AG04450 (cell line): ENCODE measurements around the gene ATL1. TPM values are rescaled to one million over a fixed set of nuclear protein-coding genes. Genes with fewer than 3 reads are reported as not detected.
A peak's percentile ranks its signal among the peaks of the same experiment; 100 is the strongest.

Experiments
- CTCF ChIA-PET: fragments of 300-600, 350-600 bp; formaldehyde crosslinking; extraction: SDS; loops from one replicate; lab custom pipeline; 2022; ENCODE audit warnings: antibody characterized with exemption, inconsistent platforms; lab: Charles Lee
- POLR2A ChIA-PET: fragments of 350-600 bp; formaldehyde crosslinking; extraction: SDS; loops from one replicate; lab custom pipeline; 2021; ENCODE audit warnings: antibody characterized with exemption, inconsistent platforms; lab: Yijun Ruan, JAX
- DNase-seq: peaks from one replicate; pipeline ENCODE4 v3.0.0-alpha.2; 2011; ENCODE audit warnings: low read depth, low spot score
- H3K27ac ChIP-seq: one replicate; pipeline ENCODE4 v1.5.1; 2012; ENCODE audit warnings: low read depth, low read length, control low read depth
- H3K27me3 ChIP-seq: one replicate; pipeline ENCODE4 v1.6.0; 2012; ENCODE audit warnings: low read length; ENCODE audit not compliant: control insufficient read depth, insufficient read depth
- H3K4me3 ChIP-seq: 2 replicates; pipeline ENCODE4 v1.5.1; 2011; ENCODE audit warnings: mild to moderate bottlenecking, low read depth, low read length, control low read depth
- H3K9me3 ChIP-seq: 2 replicates; pipeline ENCODE4 v1.5.1; 2012; ENCODE audit warnings: low read length; ENCODE audit not compliant: control insufficient read depth, insufficient read depth
- CTCF ChIP-seq: IDR thresholded peaks from 2 replicates; pipeline ENCODE4 v1.5.1; 2011; ENCODE audit warnings: low read depth, low read length, control low read depth, inconsistent platforms
- polyA plus RNA-seq: library from polyadenylated mRNA; depleted of rRNA; stranded (reverse); fragments of >200 nt; gene quantifications from 2 replicates; pipeline ENCODE4 v1.2.3, GENCODE V29; 2011

ATL1 gene
- polyA plus RNA-seq, 1 experiment: 11.5 TPM

GRCh38 chr14:50530794-50531365 is 29.1 kb upstream of the ATL1 start:
- DNase-seq: no peak
- H3K27ac ChIP-seq: no peak overlapping the region
- H3K9me3 ChIP-seq: no peaks in the 10 kb centered on the region
- CTCF ChIA-PET: interaction anchor here (1.7 to 2.0 kb wide), 2 partner anchors 210 to 213 kb away, joined by 7 to 14 read pairs; no protein-coding TSS in a partner anchor
- H3K27me3 ChIP-seq: no peaks in the 10 kb centered on the region
- POLR2A ChIA-PET: no interaction called here
- H3K4me3 ChIP-seq: peak overlapping the region; percentile 80
- TF ChIP-seq CTCF: no peak

- POLR2A ChIA-PET: interaction anchor here (1.0 kb wide), 1 partner anchor 244 kb away, joined by 3 read pairs; no protein-coding TSS in a partner anchor
- DNase-seq: no peak
These were observed 28.1 kb upstream of the ATL1 start for GRCh38 chr14:50531595-50532501.

GRCh38 chr14:50532502-50533240 is 27.3 kb upstream of the ATL1 start, which contains the start of gene MAP4K5:
TSS of gene MAP4K5 (minus strand) at chr14:50532569. CDS start at chr14:50532049, 520 bp downstream.
- TF ChIP-seq CTCF: peak; percentile 83
- POLR2A ChIA-PET: interaction anchor here (1.0 kb wide), 1 partner anchor 243 kb away, joined by 3 read pairs; no protein-coding TSS in a partner anchor
- DNase-seq: peak; percentile 70
- Histone ChIP-seq H3K27ac (peak within 1 kb of the TSS; percentile 79), H3K4me3 (peak within 1 kb of the TSS; percentile 80), H3K27me3 (no peaks in the 10 kb centered on the region), H3K9me3 (no peaks in the 10 kb centered on the region; the same call in 1 of the 2 replicates)
- CTCF ChIA-PET: interaction anchor here (0.6 to 2.0 kb wide), 7 partner anchors 212 to 1008 kb away, joined by 3 to 14 read pairs (median 4); no protein-coding TSS in a partner anchor

More at GRCh38 chr14:50531595-50532501, 28.1 kb upstream of the ATL1 start:
- H3K4me3 ChIP-seq: peak overlapping the region; percentile 80
- H3K27me3 ChIP-seq: no peaks in the 10 kb centered on the region
- CTCF ChIA-PET: interaction anchor here (0.5 to 2.0 kb wide), 7 partner anchors 211 to 1008 kb away, joined by 3 to 14 read pairs (median 4); no protein-coding TSS in a partner anchor
- no peaks in the 10 kb centered on the region for H3K9me3 ChIP-seq
- H3K27ac ChIP-seq: peak overlapping the region; percentile 79
- TF ChIP-seq CTCF: no peak

- no peak for TF ChIP-seq CTCF
- Histone ChIP-seq H3K9me3 (no peaks in the 10 kb centered on the region; the same call in 1 of the 2 replicates), H3K4me3 (peak overlapping the region; percentile 61; the same call in 1 of the 2 replicates), H3K27ac (no peak overlapping the region), H3K27me3 (no peaks in the 10 kb centered on the region)
- CTCF ChIA-PET: interaction anchor here (0.6 to 1.0 kb wide), 2 partner anchors 212 to 283 kb away, joined by 4 to 8 read pairs; no protein-coding TSS in a partner anchor
- POLR2A ChIA-PET: no interaction called here
- DNase-seq: no peak
These were observed 26.7 kb upstream of the ATL1 start for GRCh38 chr14:50533241-50533705.
